Activated gamma-delta T cell (primary cell): ENCODE results near the gene APPBP2.
"Not testable (repeated sequence)": the region's sequence is repeated elsewhere in the genome, so short reads cannot be mapped to it uniquely, and the experiment has no call there.

ENCODE experiments used
- DNase-seq: peaks from one replicate; lab custom pipeline; 2025; lab: John Stamatoyannopoulos, UW
- total RNA-seq, 2 donors: gene quantifications; one replicate each; lab custom pipeline; 2026; lab: John Stamatoyannopoulos, UW

Gene APPBP2
- 89.4 to 94.5 reads per million in 2 donors for total RNA-seq

- peak; percentile 59 for DNase-seq
These were observed at the start of gene APPBP2 for GRCh38 chr17:60525685-60526514. TSS of gene APPBP2 (minus strand) at chr17:60526242. CDS start at chr17:60525931, 311 bp downstream.

GRCh38 chr17:60573236-60574051 lies 47.4 kb upstream of the APPBP2 start:
- DNase-seq = no peak

- no peak for DNase-seq
These were observed 39.2 kb upstream of the APPBP2 start for GRCh38 chr17:60565233-60565632.

GRCh38 chr17:60563743-60564142 lies 37.7 kb upstream of the APPBP2 start:
- DNase-seq = no peak

GRCh38 chr17:60562421-60562820 lies 36.4 kb upstream of the APPBP2 start:
- no peak for DNase-seq

- DNase-seq = no peak
These were observed 34.8 kb upstream of the APPBP2 start for GRCh38 chr17:60560860-60561257.

- no peak for DNase-seq
These were observed 34.2 kb upstream of the APPBP2 start for GRCh38 chr17:60559995-60560859.

- no peak for DNase-seq
These were observed 33.6 kb upstream of the APPBP2 start for GRCh38 chr17:60559659-60559994.

- DNase-seq = no peak
These were observed 31.8 kb upstream of the APPBP2 start for GRCh38 chr17:60557805-60558204.

- DNase-seq = no peak
These were observed 29.7 kb upstream of the APPBP2 start for GRCh38 chr17:60555786-60556185.

GRCh38 chr17:60554377-60554788 lies 28.3 kb upstream of the APPBP2 start:
- no peak for DNase-seq

GRCh38 chr17:60552255-60552654 lies 26.2 kb upstream of the APPBP2 start:
- DNase-seq = not testable (repeated sequence)

- DNase-seq = no peak
These were observed 22.9 kb upstream of the APPBP2 start for GRCh38 chr17:60548990-60549389.

- no peak for DNase-seq
These were observed 19.6 kb upstream of the APPBP2 start for GRCh38 chr17:60545465-60546191.

GRCh38 chr17:60542071-60542470 lies 16.0 kb upstream of the APPBP2 start:
- no peak for DNase-seq

- no peak for DNase-seq
These were observed 14.4 kb upstream of the APPBP2 start for GRCh38 chr17:60540460-60540859.

GRCh38 chr17:60539807-60540206 lies 13.8 kb upstream of the APPBP2 start:
- no peak for DNase-seq

- DNase-seq = no peak
These were observed 12.7 kb upstream of the APPBP2 start for GRCh38 chr17:60538726-60539125.

GRCh38 chr17:60535382-60536279 lies 9.6 kb upstream of the APPBP2 start:
- DNase-seq = no peak

- DNase-seq = no peak
These were observed 8.6 kb upstream of the APPBP2 start for GRCh38 chr17:60534613-60535157.
